Peyer's patch (tissue), 4 donors: ENCODE measurements around the gene SPARCL1.

ENCODE experiments used
- POLR2A ChIP-seq, 2 donors: fragments of 450-650 bp; IDR thresholded peaks; one replicate each; pipeline ENCODE4 v1.5.1; 2017; ENCODE audit warnings: antibody characterized with exemption in 2 of 2, mild to moderate bottlenecking in 2 of 2, moderate library complexity in 2 of 2
- TF ChIP-seq, protein P1 (sequence below), 6 experiments: fragments of 450-650 bp in 4 of 6; fragments of 200-600 bp in 2 of 6; sonication (generic) in 1 of 6; IDR thresholded peaks; one replicate each; pipeline ENCODE4 v1.5.1; 2017 to 2019; ENCODE audit warnings: antibody characterized with exemption in 6 of 6, mild to moderate bottlenecking in 3 of 6, moderate library complexity in 1 of 6

DNA sequence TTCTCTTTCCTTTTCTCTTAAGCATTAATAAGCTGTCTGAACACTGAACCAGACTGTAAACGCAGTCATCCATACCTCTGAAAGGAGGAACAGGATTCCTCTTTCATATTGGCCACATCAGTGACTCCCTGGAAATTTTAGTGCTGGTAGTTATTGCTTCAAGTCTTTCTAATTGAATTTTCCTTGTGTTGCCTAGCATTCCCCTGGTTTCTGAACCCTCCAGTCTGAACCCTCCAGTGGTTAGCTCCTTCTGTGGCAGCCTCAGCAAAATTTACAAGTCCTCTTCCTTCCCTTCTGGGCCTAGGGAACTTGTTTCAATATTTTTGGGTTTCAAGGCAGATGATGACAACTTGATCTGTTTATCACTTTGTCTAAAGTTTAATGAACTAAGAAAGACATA, 7.9 kb downstream of the SPARCL1 start:
- TF ChIP-seq, protein P1, sequence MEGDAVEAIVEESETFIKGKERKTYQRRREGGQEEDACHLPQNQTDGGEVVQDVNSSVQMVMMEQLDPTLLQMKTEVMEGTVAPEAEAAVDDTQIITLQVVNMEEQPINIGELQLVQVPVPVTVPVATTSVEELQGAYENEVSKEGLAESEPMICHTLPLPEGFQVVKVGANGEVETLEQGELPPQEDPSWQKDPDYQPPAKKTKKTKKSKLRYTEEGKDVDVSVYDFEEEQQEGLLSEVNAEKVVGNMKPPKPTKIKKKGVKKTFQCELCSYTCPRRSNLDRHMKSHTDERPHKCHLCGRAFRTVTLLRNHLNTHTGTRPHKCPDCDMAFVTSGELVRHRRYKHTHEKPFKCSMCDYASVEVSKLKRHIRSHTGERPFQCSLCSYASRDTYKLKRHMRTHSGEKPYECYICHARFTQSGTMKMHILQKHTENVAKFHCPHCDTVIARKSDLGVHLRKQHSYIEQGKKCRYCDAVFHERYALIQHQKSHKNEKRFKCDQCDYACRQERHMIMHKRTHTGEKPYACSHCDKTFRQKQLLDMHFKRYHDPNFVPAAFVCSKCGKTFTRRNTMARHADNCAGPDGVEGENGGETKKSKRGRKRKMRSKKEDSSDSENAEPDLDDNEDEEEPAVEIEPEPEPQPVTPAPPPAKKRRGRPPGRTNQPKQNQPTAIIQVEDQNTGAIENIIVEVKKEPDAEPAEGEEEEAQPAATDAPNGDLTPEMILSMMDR (IDR thresholded peaks at IDR 0.05), result no peak
- TF ChIP-seq POLR2A (IDR thresholded peaks at IDR 0.05), result no peak
